HG02759 (cell line): ENCODE results near the gene PIR.

Experiments
- ATAC-seq: cut with Tn5 transposase; IDR thresholded peaks from one replicate; pipeline ENCODE4 v1.9.1; 2021; ENCODE audit warnings: mild to moderate bottlenecking, moderate library complexity; ENCODE audit not compliant: unreplicated experiment

PIR gene

GRCh38 chrX:15493118-15493962 is at the start of gene PIR:
Gene PIR (minus strand): TSS chrX:15493333. CDS start chrX:15491257, 2,076 bp downstream.
- ATAC-seq: peak; percentile 98

GRCh38 chrX:15530318-15530717 is 37.2 kb upstream of the PIR start:
- ATAC-seq: no peak

- ATAC-seq: no peak
Observed at GRCh38 chrX:15529165-15529564, 36.0 kb upstream of the PIR start.

- ATAC-seq: no peak
Observed at GRCh38 chrX:15525664-15526416, 32.7 kb upstream of the PIR start.

GRCh38 chrX:15524417-15524816 is 31.3 kb upstream of the PIR start:
- no peak for ATAC-seq

- ATAC-seq: no peak
Observed at GRCh38 chrX:15523088-15523487, 30.0 kb upstream of the PIR start.

- no peak for ATAC-seq
Observed at GRCh38 chrX:15522464-15522863, 29.3 kb upstream of the PIR start.

- no peak for ATAC-seq
Observed at GRCh38 chrX:15515931-15516330, 22.8 kb upstream of the PIR start.

GRCh38 chrX:15514279-15514678 is 21.1 kb upstream of the PIR start:
- no peak for ATAC-seq

GRCh38 chrX:15512401-15512965 is 19.4 kb upstream of the PIR start:
- no peak for ATAC-seq

- no peak for ATAC-seq
Observed at GRCh38 chrX:15511563-15511962, 18.4 kb upstream of the PIR start.

- no peak for ATAC-seq
Observed at GRCh38 chrX:15509845-15510244, 16.7 kb upstream of the PIR start.

GRCh38 chrX:15507005-15507404 is 13.9 kb upstream of the PIR start:
- ATAC-seq: no peak

GRCh38 chrX:15505101-15505500 is 12.0 kb upstream of the PIR start:
- ATAC-seq: no peak

- no peak for ATAC-seq
Observed at GRCh38 chrX:15504661-15505060, 11.5 kb upstream of the PIR start.

GRCh38 chrX:15501506-15501905 is 8.4 kb upstream of the PIR start:
- ATAC-seq: no peak

- no peak for ATAC-seq
Observed at GRCh38 chrX:15500497-15500966, 7.4 kb upstream of the PIR start, which contains the start of gene BMX. Gene BMX (plus strand): TSS chrX:15500807. CDS start chrX:15508354, 7,547 bp downstream.

- ATAC-seq: no peak
Observed at GRCh38 chrX:15499976-15500375, 6.8 kb upstream of the PIR start.

GRCh38 chrX:15498741-15499140 is 5.6 kb upstream of the PIR start:
- ATAC-seq: no peak

GRCh38 chrX:15497865-15498264 is 4.7 kb upstream of the PIR start:
- no peak for ATAC-seq

GRCh38 chrX:15496824-15497223 is 3.7 kb upstream of the PIR start:
- ATAC-seq: no peak

GRCh38 chrX:15495801-15496200 is 2.7 kb upstream of the PIR start:
- no peak for ATAC-seq
